HAP-1 (cell line): ENCODE results near the gene CCDC149.

Experiments
- DNase-seq, 2 experiments: peaks; one replicate each; pipeline ENCODE4 v3.0.0-alpha.2; 2016 to 2020; ENCODE audit warnings: low spot score in 2 of 2
- H3K27me3 ChIP-seq: fragments of 250-450 bp; sonication (Bioruptor Pico); 2 replicates; pipeline ENCODE4 v1.5.1; 2020; ENCODE audit warnings: low read depth, mild to moderate bottlenecking, moderate library complexity
- H3K36me3 ChIP-seq: fragments of 250-450 bp; sonication (Bioruptor Pico); replicated peaks from 2 replicates; pipeline ENCODE4 v1.5.1; 2020; ENCODE audit warnings: mild to moderate bottlenecking
- H3K4me1 ChIP-seq: fragments of 250-450 bp; sonication (Bioruptor Pico); 2 replicates; pipeline ENCODE4 v1.5.1; 2020; ENCODE audit warnings: mild to moderate bottlenecking
- H3K4me3 ChIP-seq: fragments of 250-450 bp; sonication (Bioruptor Pico); 2 replicates; pipeline ENCODE4 v1.5.1; 2020; ENCODE audit warnings: mild to moderate bottlenecking, moderate library complexity
- H3K9me3 ChIP-seq: fragments of 250-450 bp; sonication (Bioruptor Pico); 2 replicates; pipeline ENCODE4 v1.5.1; 2020; ENCODE audit warnings: mild to moderate bottlenecking, moderate library complexity
- in situ Hi-C: fragments of 300-500 bp; cut with MboI; formaldehyde crosslinking; loops from 3 replicates; pipeline ENCODE4 v1.14.3; 2020; ENCODE audit warnings: low sequenced_read_pairs, inconsistent platforms, mixed read lengths

The CCDC149 gene

DNA sequence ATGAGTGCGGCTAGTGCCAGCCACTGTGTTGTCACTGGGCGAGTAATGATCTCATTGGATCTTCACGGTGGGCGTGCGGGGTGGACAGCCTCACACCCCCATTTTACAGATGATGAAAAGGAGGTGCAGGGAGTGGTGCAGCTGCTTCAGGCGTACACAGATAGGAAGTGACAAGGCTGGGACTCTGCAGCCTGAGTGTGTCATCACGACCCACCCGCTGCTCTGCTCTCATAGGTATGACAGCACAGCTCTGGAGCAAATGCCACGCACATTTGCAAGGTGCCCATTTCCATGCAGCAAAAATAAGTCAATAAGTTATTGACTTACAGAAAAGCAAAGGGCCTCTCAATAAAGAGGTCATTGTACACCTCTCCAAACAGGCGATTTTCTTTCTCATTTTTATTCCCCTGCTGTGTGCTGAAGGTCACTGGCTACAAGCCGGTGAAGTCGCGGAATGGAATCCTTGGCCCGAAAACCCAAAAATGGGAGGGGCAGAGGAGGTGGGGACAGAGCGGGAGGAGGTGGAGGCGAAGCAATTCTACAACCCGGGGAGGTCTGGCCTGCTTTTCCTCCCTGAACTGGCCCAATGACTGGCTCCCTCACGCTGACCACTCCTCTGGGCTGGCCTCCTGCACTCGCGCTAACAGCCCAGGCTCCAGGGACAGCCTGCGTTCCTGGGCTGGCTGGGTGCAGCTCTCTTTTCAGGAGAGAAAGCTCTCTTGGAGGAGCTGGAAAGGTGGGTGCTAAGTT, 117.8 kb downstream of the CCDC149 start, which contains the start of gene SOD3:
TSS of gene SOD3 (plus strand) at position 658 of the 750 bp plus-strand sequence. CDS start 3,949 bp downstream, outside the sequence.
- no peak within 1 kb of the TSS for H3K4me3 ChIP-seq
- no peaks in the 10 kb centered on the region for H3K4me1 ChIP-seq
- in situ Hi-C loops: no loop called here
- DNase-seq: no peak
- no peaks in the 10 kb centered on the region for H3K9me3 ChIP-seq
- no peaks in the 10 kb centered on the region for H3K36me3 ChIP-seq
- no peaks in the 10 kb centered on the region for H3K27me3 ChIP-seq

- Histone ChIP-seq H3K4me1 (no peaks in the 10 kb centered on the region), H3K9me3 (no peaks in the 10 kb centered on the region), H3K27me3 (no peaks in the 10 kb centered on the region), H3K4me3 (no peak overlapping the region), H3K36me3 (no peaks in the 10 kb centered on the region)
- in situ Hi-C loops: no loop called here
- DNase-seq: no peak
Measured at GRCh38 chr4:24794480-24794879, 118.4 kb downstream of the CCDC149 start.

DNA sequence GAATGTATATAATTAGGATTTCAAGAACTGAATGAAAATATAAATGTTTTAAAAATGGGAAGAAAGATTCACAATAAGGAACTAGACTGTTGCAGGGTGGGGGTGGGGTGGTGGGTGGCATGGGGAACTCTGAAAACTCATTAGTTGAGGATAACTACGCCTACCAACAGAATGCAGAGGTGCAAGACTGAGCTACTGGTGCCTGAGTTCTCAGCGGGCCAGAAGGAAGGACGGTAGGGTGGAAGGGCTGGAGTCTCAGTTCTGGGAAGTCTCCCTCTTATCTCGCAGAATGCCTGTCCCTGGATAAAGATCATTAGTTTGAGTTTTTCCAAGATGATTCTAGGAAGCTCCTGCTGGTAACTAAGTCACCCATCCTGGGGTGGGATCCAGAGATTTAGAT, 118.8 kb downstream of the CCDC149 start:
- Histone ChIP-seq H3K9me3 (no peaks in the 10 kb centered on the region), H3K36me3 (no peaks in the 10 kb centered on the region), H3K4me1 (no peaks in the 10 kb centered on the region), H3K4me3 (no peak overlapping the region), H3K27me3 (no peaks in the 10 kb centered on the region)
- in situ Hi-C loops: no loop called here
- DNase-seq: no peak

DNA sequence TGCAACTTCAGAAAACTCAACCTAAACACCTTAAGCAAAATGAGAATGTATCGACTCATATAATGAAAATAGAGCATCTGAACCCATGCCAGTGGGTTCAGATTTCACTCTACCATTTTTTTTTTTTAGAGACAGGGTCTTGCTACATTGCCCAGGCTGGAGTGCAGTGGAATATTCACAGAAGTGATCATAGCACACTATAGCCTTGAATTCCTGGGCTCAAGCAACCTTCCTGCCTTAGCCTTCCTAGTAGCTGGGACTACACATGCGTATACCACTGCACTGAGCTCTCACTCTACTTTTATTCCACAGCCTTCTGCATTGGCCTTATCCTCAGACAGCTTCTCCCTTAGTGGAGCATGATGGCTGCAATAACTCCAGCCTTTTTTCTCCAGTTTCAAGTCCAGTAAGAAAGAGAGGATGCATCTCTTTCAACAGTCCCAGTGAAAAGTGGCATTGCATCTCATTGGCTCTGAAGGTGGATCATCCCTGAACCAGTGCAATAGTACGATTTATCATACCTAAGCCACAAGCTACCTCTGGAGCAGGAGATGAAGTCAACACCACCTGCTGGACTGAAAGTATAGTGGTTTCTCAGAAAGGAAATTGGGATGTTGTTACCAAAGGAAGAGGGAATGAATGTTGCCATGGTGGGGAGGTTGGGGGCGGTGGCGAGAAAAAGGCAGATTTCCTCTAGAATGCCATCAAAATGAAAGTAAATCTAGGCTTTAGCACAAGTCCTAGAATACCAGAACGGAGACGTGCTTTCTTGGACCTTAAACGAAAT, 119.4 kb downstream of the CCDC149 start:
- Histone ChIP-seq H3K27me3 (no peaks in the 10 kb centered on the region), H3K9me3 (no peaks in the 10 kb centered on the region), H3K4me1 (no peaks in the 10 kb centered on the region), H3K36me3 (no peaks in the 10 kb centered on the region), H3K4me3 (no peak overlapping the region)
- DNase-seq: no peak
- in situ Hi-C loops: no loop called here

DNA sequence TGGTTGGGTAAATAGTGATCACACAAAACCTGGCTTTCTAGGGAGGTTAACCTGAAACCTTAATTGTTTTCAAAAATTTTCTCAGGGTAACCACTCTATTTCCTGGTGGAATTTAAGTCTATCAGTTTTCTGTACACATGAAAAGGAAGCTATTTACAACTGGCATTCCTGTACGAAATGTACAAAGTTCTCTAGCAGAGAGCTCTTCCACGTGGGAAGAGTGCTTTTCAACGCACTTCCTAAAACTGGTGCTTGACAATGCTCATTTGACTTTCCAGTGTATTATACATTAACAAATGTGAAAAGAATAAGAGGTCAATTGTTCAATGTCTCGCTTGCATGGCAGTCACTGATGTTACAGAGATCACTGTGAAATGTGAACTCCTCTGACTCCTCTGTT, 120.3 kb downstream of the CCDC149 start:
- Histone ChIP-seq H3K27me3 (no peaks in the 10 kb centered on the region), H3K4me3 (no peak overlapping the region), H3K36me3 (no peaks in the 10 kb centered on the region), H3K9me3 (no peaks in the 10 kb centered on the region), H3K4me1 (no peaks in the 10 kb centered on the region)
- in situ Hi-C loops: no loop called here
- no peak for DNase-seq

GRCh38 chr4:24791043-24791442, 121.8 kb downstream of the CCDC149 start:
- H3K9me3 ChIP-seq: no peaks in the 10 kb centered on the region
- H3K4me3 ChIP-seq: no peak overlapping the region
- in situ Hi-C loops: no loop called here
- H3K4me1 ChIP-seq: no peaks in the 10 kb centered on the region
- no peaks in the 10 kb centered on the region for H3K36me3 ChIP-seq
- no peak for DNase-seq
- no peaks in the 10 kb centered on the region for H3K27me3 ChIP-seq

DNA sequence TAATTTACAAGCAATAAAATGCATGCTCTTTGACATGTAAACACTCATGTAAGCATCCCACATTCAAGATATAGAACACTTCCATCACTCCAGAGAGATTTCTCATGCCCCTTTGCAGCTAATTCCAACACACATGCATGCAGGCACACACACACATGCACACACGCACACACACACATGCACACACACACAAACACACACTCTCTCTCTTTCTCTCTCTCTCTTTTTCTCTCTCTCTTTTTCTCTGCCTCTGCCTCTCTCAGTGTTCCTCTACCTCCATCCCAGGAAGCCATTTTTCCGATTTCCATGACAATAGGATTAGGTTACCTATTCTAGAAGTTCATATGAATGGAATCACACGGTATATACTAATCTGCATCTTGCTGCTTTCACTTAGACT, 129.3 kb downstream of the CCDC149 start:
- no peaks in the 10 kb centered on the region for H3K4me1 ChIP-seq
- in situ Hi-C loops: no loop called here
- H3K36me3 ChIP-seq: no peaks in the 10 kb centered on the region
- H3K27me3 ChIP-seq: no peaks in the 10 kb centered on the region
- H3K9me3 ChIP-seq: no peaks in the 10 kb centered on the region
- no peak overlapping the region for H3K4me3 ChIP-seq
- DNase-seq: no peak

GRCh38 chr4:24781999-24782745, 130.7 kb downstream of the CCDC149 start:
- no peaks in the 10 kb centered on the region for H3K9me3 ChIP-seq
- H3K36me3 ChIP-seq: no peaks in the 10 kb centered on the region
- no peaks in the 10 kb centered on the region for H3K4me1 ChIP-seq
- in situ Hi-C loops: no loop called here
- no peak overlapping the region for H3K4me3 ChIP-seq
- H3K27me3 ChIP-seq: no peaks in the 10 kb centered on the region
- no peak for DNase-seq

DNA sequence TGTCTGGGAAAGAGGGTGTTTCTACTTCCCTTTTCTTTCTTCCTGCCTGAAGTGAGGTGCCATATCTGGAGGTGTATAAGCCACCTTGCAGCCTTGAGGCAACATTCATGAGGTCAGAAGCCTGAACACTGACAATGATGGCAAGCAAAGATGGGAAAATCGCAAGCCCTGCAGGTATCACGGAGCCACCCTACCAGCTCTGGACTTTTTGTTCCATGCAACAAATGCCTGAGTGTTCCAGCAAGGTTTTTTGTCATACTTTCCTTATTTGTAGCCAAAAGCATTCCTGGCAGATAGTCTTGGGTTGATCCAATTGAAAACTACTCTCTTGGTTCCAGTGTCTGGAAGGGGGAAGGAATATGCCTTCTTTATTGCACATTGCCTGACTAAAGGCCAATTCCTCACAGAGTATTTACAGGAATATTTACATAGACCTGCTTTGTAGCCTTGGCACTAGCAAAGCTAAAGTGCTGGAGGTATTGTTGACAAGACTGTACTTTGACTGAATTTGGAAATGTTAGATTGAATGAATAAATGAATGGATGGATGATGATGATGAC, 131.8 kb downstream of the CCDC149 start:
- in situ Hi-C loops: no loop called here
- Histone ChIP-seq H3K9me3 (no peaks in the 10 kb centered on the region), H3K36me3 (no peaks in the 10 kb centered on the region), H3K4me1 (no peaks in the 10 kb centered on the region), H3K4me3 (no peak overlapping the region), H3K27me3 (no peaks in the 10 kb centered on the region)
- no peak for DNase-seq

DNA sequence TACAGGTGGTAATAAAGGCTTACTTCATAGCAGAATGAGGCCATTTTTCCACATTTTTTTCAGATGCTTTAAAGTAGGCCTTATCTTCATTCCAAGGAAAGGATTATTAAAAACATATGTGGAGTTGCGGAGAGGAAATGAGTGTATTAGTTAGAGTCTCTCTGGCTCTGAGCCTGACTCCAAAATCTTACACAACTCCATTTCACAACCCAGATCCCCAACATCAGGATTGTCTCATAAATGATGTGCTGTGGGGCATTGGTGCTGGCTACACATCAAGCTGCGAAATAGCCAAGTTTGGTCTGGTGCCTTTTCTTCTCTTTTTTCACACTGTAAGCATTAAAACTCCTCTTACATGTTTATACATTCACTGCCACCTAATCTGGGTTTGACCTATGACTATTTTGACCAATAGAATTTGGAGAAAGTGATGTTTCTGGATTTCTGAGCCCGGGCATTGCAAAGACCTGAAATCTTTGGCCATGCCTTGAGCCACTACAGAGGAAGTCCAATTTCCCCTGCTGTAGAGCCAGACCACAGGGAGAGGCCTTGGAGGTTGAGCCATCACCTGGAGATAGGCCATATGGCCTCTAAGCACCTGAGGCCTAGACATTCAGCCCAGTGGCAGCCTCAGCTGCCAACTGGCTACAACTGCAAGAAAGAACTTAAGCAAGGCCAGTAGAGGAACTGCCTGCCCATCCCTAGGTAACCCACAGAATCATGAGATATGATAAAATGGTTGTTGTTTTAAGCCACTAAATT, 134.2 kb downstream of the CCDC149 start:
- Histone ChIP-seq H3K36me3 (no peaks in the 10 kb centered on the region), H3K4me1 (no peaks in the 10 kb centered on the region), H3K27me3 (no peaks in the 10 kb centered on the region), H3K9me3 (no peaks in the 10 kb centered on the region), H3K4me3 (no peak overlapping the region)
- DNase-seq: no peak
- in situ Hi-C loops: no loop called here

DNA sequence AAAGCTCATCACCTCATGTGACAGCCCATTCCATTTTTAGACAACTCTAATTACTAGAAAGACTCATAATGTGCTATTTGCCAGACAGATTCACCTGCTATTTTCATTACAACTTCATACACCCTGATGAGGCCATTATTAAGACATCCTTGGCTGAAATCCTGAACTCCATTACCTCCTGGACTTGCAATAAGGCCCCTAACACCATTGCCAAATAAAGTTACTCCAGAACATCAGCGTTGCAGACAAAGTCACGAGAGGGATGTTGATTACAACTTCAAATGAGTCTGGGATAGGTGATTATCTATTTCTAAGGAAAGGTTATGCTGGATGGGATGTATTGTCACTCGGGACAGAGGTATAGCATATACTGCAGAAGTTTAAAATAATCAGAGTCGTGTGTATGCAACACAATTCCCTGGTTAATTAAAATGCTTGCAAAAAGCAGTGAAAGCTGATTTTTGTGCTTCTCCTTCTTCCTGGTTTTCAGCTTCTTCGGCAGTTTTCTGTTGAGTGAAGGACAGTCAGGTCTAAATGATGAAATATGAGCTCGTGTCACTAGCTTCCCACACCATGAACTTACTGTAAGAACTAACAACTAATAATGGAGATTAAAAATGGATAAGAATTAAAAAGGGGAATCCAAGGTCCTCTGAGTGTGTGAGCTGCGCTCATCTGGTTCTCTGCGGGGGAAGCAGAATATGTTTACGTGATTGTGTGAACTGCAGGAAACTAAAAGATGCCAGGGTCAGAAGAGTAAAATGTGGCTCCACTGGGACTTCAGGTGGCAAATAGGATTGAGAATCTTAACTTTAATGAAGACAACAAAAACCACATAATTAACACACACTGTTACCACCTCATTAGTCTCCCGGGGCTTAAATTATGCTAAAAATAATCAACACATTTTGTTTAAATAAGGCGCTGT, 135.0 kb downstream of the CCDC149 start:
- H3K36me3 ChIP-seq: no peaks in the 10 kb centered on the region
- no peak overlapping the region for H3K4me3 ChIP-seq
- in situ Hi-C loops: no loop called here
- no peak for DNase-seq
- no peaks in the 10 kb centered on the region for H3K9me3 ChIP-seq
- no peaks in the 10 kb centered on the region for H3K4me1 ChIP-seq
- H3K27me3 ChIP-seq: no peaks in the 10 kb centered on the region

GRCh38 chr4:24775750-24776149, 137.1 kb downstream of the CCDC149 start:
- no peak overlapping the region for H3K4me3 ChIP-seq
- no peaks in the 10 kb centered on the region for H3K36me3 ChIP-seq
- no peaks in the 10 kb centered on the region for H3K9me3 ChIP-seq
- DNase-seq: no peak
- in situ Hi-C loops: no loop called here
- no peaks in the 10 kb centered on the region for H3K27me3 ChIP-seq
- H3K4me1 ChIP-seq: no peaks in the 10 kb centered on the region
